ENCODE data around the gene CD300LF.

DNA sequence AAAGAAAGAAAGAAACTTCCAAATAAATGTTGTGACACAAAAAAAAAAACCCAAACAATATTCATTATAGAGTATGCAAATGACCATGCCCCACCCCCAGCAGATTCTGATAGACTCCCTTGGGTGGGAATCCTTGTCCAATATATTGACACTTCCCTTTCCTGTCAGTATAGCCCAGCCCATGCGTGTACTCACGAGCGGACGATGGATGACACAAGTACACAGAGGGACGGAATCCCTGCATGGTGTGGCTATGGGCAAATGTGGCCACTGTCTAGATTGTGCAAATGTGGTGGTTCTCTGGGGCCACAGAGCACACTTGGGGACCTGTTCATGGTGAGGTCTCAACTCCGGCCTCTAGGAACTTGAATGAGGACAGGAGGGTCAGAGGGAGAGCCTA is 27.4 kb upstream of the CD300LF start:
- TF ChIP-seq CTCF (IDR thresholded peaks at IDR 0.05; ENCODE audit: insufficient read depth, low read length, poor library complexity, severe bottlenecking): no peak
- no peak for TF ChIP-seq EZH2phosphoT487 (conservative IDR thresholded peaks at IDR 0.05; ENCODE audit: low read length)

All from SU-DHL-6 (cell line).